Measurements from ENCODE around the gene SLC12A7. TPM values are rescaled to one million over a fixed set of nuclear protein-coding genes. Genes with fewer than 3 reads are reported as not detected.

Gene SLC12A7
- total RNA-seq, 1 experiment from 2014 or later, result 28.1 TPM

DNA sequence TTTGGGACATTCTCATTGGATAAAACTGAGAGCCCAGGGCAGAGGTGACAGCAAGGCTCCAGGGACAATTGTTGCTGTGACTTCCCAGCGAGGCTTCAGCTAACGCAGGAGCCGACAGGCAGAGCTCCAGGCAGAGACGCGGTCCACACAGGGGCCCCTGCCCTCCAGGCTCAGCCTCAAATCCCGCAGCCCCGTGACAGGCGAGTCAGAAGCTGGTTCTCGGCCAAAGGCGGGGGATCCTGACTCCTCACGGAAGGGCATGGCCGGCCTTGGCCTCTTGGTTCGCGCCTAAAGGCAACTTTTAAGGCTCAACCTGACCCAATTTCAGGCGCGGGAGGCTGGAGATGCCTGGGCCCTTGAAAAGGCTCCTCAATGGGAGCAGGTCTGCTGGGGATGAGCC, 21.3 kb downstream of the SLC12A7 start (continued):
- TF ChIP-seq, protein P1, sequence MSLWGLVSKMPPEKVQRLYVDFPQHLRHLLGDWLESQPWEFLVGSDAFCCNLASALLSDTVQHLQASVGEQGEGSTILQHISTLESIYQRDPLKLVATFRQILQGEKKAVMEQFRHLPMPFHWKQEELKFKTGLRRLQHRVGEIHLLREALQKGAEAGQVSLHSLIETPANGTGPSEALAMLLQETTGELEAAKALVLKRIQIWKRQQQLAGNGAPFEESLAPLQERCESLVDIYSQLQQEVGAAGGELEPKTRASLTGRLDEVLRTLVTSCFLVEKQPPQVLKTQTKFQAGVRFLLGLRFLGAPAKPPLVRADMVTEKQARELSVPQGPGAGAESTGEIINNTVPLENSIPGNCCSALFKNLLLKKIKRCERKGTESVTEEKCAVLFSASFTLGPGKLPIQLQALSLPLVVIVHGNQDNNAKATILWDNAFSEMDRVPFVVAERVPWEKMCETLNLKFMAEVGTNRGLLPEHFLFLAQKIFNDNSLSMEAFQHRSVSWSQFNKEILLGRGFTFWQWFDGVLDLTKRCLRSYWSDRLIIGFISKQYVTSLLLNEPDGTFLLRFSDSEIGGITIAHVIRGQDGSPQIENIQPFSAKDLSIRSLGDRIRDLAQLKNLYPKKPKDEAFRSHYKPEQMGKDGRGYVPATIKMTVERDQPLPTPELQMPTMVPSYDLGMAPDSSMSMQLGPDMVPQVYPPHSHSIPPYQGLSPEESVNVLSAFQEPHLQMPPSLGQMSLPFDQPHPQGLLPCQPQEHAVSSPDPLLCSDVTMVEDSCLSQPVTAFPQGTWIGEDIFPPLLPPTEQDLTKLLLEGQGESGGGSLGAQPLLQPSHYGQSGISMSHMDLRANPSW (CRISPR knock-in tag; conservative IDR thresholded peaks at IDR 0.05; ENCODE audit: low read depth), result no peak
- TF ChIP-seq ETV6 (CRISPR knock-in tag; IDR thresholded peaks at IDR 0.05), result no peak
- TF ChIP-seq RELA (CRISPR knock-in tag; IDR thresholded peaks at IDR 0.05; ENCODE audit: borderline replicate concordance), result no peak
- TF ChIP-seq ELF4 (CRISPR knock-in tag; IDR thresholded peaks at IDR 0.05; ENCODE audit: low read depth), result no peak

DNA sequence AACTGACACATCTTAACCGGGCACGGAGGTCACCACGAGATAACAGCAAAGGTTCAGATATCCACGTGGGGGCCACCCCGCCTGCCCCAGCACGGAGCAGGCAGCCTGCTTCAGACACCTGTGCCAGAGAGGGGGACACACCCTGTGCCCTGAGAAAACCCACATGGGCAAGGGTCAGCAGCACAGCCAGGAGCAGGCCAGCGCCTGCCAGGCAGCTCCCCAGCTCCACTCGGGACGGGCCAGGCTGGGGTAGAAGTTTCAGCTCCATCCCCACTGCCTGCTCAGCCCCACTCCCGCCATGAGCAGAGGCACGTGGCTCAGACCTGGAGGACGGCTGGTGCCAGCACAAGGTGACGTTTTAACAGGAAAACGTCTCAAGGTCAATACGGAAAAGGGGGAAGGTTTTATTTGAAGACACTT, 22.2 kb downstream of the SLC12A7 start:
- Mint-ChIP-seq H3K4me3 (no peak overlapping the region), H3K4me1 (peaks cover 4% of the 10 kb centered on the region), H3K9me3 (no peaks in the 10 kb centered on the region), H3K36me3 (peaks cover 6% of the 10 kb centered on the region; the same call in 1 of the 2 replicates), H3K27me3 (ENCODE audit: low read depth) (no peaks in the 10 kb centered on the region), H3K27ac (peak overlapping the region; percentile 74; the same call in 1 of the 2 replicates)
- DNase-seq (ENCODE audit: low spot score) (no peak), ATAC-seq (no peak)
- POLR2A ChIA-PET, result no interaction called here
- CTCF ChIA-PET, result interaction anchor here (1.0 kb wide), 2 partner anchors 71 to 80 kb away, joined by 3 to 4 read pairs; no protein-coding TSS in a partner anchor
- TF ChIP-seq, protein P2, sequence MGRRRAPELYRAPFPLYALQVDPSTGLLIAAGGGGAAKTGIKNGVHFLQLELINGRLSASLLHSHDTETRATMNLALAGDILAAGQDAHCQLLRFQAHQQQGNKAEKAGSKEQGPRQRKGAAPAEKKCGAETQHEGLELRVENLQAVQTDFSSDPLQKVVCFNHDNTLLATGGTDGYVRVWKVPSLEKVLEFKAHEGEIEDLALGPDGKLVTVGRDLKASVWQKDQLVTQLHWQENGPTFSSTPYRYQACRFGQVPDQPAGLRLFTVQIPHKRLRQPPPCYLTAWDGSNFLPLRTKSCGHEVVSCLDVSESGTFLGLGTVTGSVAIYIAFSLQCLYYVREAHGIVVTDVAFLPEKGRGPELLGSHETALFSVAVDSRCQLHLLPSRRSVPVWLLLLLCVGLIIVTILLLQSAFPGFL (CRISPR knock-in tag; IDR thresholded peaks at IDR 0.05; ENCODE audit: borderline replicate concordance), result no peak
- TF ChIP-seq, protein P3, sequence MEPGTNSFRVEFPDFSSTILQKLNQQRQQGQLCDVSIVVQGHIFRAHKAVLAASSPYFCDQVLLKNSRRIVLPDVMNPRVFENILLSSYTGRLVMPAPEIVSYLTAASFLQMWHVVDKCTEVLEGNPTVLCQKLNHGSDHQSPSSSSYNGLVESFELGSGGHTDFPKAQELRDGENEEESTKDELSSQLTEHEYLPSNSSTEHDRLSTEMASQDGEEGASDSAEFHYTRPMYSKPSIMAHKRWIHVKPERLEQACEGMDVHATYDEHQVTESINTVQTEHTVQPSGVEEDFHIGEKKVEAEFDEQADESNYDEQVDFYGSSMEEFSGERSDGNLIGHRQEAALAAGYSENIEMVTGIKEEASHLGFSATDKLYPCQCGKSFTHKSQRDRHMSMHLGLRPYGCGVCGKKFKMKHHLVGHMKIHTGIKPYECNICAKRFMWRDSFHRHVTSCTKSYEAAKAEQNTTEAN (CRISPR knock-in tag; IDR thresholded peaks at IDR 0.05), result no peak
- TF ChIP-seq RORB (CRISPR knock-in tag; IDR thresholded peaks at IDR 0.05) (no peak), ZNF263 (CRISPR knock-in tag; IDR thresholded peaks at IDR 0.05; ENCODE audit: low read depth) (no peak), GTF2I (CRISPR knock-in tag; conservative IDR thresholded peaks at IDR 0.05) (no peak), MXD4 (CRISPR knock-in tag; IDR thresholded peaks at IDR 0.05; ENCODE audit: borderline replicate concordance) (no peak), SMAD3 (CRISPR knock-in tag; IDR thresholded peaks at IDR 0.05; ENCODE audit: borderline replicate concordance) (no peak), JUN (CRISPR knock-in tag; IDR thresholded peaks at IDR 0.05) (no peak), RELA (CRISPR knock-in tag; IDR thresholded peaks at IDR 0.05; ENCODE audit: borderline replicate concordance) (no peak), ETV6 (CRISPR knock-in tag; IDR thresholded peaks at IDR 0.05) (no peak), TCF7 (CRISPR knock-in tag; IDR thresholded peaks at IDR 0.05; ENCODE audit: low read depth) (no peak), NR3C1 (CRISPR knock-in tag; conservative IDR thresholded peaks at IDR 0.05; ENCODE audit: low read depth) (no peak), NR1H2 (CRISPR knock-in tag; IDR thresholded peaks at IDR 0.05) (no peak), ZNF317 (CRISPR knock-in tag; IDR thresholded peaks at IDR 0.05; ENCODE audit: borderline replicate concordance, low read depth) (no peak)
- TF ChIP-seq, protein P4, sequence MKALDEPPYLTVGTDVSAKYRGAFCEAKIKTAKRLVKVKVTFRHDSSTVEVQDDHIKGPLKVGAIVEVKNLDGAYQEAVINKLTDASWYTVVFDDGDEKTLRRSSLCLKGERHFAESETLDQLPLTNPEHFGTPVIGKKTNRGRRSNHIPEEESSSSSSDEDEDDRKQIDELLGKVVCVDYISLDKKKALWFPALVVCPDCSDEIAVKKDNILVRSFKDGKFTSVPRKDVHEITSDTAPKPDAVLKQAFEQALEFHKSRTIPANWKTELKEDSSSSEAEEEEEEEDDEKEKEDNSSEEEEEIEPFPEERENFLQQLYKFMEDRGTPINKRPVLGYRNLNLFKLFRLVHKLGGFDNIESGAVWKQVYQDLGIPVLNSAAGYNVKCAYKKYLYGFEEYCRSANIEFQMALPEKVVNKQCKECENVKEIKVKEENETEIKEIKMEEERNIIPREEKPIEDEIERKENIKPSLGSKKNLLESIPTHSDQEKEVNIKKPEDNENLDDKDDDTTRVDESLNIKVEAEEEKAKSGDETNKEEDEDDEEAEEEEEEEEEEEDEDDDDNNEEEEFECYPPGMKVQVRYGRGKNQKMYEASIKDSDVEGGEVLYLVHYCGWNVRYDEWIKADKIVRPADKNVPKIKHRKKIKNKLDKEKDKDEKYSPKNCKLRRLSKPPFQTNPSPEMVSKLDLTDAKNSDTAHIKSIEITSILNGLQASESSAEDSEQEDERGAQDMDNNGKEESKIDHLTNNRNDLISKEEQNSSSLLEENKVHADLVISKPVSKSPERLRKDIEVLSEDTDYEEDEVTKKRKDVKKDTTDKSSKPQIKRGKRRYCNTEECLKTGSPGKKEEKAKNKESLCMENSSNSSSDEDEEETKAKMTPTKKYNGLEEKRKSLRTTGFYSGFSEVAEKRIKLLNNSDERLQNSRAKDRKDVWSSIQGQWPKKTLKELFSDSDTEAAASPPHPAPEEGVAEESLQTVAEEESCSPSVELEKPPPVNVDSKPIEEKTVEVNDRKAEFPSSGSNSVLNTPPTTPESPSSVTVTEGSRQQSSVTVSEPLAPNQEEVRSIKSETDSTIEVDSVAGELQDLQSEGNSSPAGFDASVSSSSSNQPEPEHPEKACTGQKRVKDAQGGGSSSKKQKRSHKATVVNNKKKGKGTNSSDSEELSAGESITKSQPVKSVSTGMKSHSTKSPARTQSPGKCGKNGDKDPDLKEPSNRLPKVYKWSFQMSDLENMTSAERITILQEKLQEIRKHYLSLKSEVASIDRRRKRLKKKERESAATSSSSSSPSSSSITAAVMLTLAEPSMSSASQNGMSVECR (CRISPR knock-in tag; IDR thresholded peaks at IDR 0.05; ENCODE audit: borderline replicate concordance), result no peak
- TF ChIP-seq, protein P5, sequence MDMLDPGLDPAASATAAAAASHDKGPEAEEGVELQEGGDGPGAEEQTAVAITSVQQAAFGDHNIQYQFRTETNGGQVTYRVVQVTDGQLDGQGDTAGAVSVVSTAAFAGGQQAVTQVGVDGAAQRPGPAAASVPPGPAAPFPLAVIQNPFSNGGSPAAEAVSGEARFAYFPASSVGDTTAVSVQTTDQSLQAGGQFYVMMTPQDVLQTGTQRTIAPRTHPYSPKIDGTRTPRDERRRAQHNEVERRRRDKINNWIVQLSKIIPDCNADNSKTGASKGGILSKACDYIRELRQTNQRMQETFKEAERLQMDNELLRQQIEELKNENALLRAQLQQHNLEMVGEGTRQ (CRISPR knock-in tag; IDR thresholded peaks at IDR 0.05), result no peak
- TF ChIP-seq, protein P6, sequence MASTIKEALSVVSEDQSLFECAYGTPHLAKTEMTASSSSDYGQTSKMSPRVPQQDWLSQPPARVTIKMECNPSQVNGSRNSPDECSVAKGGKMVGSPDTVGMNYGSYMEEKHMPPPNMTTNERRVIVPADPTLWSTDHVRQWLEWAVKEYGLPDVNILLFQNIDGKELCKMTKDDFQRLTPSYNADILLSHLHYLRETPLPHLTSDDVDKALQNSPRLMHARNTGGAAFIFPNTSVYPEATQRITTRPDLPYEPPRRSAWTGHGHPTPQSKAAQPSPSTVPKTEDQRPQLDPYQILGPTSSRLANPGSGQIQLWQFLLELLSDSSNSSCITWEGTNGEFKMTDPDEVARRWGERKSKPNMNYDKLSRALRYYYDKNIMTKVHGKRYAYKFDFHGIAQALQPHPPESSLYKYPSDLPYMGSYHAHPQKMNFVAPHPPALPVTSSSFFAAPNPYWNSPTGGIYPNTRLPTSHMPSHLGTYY (CRISPR knock-in tag; IDR thresholded peaks at IDR 0.05), result no peak
- TF ChIP-seq, protein P7, sequence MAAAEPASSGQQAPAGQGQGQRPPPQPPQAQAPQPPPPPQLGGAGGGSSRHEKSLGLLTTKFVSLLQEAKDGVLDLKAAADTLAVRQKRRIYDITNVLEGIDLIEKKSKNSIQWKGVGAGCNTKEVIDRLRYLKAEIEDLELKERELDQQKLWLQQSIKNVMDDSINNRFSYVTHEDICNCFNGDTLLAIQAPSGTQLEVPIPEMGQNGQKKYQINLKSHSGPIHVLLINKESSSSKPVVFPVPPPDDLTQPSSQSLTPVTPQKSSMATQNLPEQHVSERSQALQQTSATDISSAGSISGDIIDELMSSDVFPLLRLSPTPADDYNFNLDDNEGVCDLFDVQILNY (CRISPR knock-in tag; IDR thresholded peaks at IDR 0.05), result no peak
- TF ChIP-seq, protein P8, sequence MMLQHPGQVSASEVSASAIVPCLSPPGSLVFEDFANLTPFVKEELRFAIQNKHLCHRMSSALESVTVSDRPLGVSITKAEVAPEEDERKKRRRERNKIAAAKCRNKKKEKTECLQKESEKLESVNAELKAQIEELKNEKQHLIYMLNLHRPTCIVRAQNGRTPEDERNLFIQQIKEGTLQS (CRISPR knock-in tag; conservative IDR thresholded peaks at IDR 0.05), result no peak
